ENCODE data around the gene LTBP1. TPM values are rescaled to one million over a fixed set of nuclear protein-coding genes. Genes with fewer than 3 reads are reported as not detected.
A peak's percentile ranks its signal among the peaks of the same experiment; 100 is the strongest.

The LTBP1 gene
- total RNA-seq, 3 donors from 2014 or later (not counting 1 experiment from before 2014, with no cell fraction given): 1.7 to 4.7 (median 3.5) TPM

- Histone ChIP-seq H3K4me1 (ENCODE audit: control insufficient read depth, insufficient read depth, low read length) (no peaks in the 10 kb centered on the region), H3K4me3 (ENCODE audit: low read length) (no peak overlapping the region), H3K36me3 (ENCODE audit: control insufficient read depth, insufficient read depth, low read length) (no peaks in the 10 kb centered on the region), H3K27ac (ENCODE audit: low read length) (peak overlapping the region; percentile 24), H3K27me3 (ENCODE audit: control insufficient read depth, insufficient read depth, low read length) (no peaks in the 10 kb centered on the region), H3K9me3 (ENCODE audit: control insufficient read depth, insufficient read depth, low read length) (no peaks in the 10 kb centered on the region)
- Mint-ChIP-seq H3K27me3 (ENCODE audit: low read depth in 2 of 2) (peaks cover 0 to 4% of the 10 kb centered on the region in 2 donors), H3K4me3 (no peak overlapping the region), H3K4me1 (peaks cover 5% of the 10 kb centered on the region in 2 donors), H3K9me3 (no peaks in the 10 kb centered on the region), H3K36me3 (no peaks in the 10 kb centered on the region), H3K27ac (peak overlapping the region in 1 of 2 donors; percentile 44)
- DNase-seq (peak in 1 of 2 donors; percentile 66), ATAC-seq (peak; percentile 63 to 86 (median 76))
- WGBS (ENCODE audit: insufficient coverage): 86% methylated on average over 12 of the region's 12 CpGs
- intact Hi-C loops (cut with micrococcal nuclease): no loop called here
- no peak for TF ChIP-seq CTCF (IDR thresholded peaks at IDR 0.05)
Measured at GRCh38 chr2:33275689-33276444, 329.1 kb downstream of the LTBP1 start.

GRCh38 chr2:33277002-33277426, 330.3 kb downstream of the LTBP1 start:
- no peak for TF ChIP-seq CTCF (IDR thresholded peaks at IDR 0.05)

GRCh38 chr2:33278245-33278943, 331.6 kb downstream of the LTBP1 start:
- no peak overlapping the region for H3K27ac ChIP-seq (ENCODE audit: low read length)
- no peak for TF ChIP-seq CTCF (IDR thresholded peaks at IDR 0.05)
- no peaks in the 10 kb centered on the region for H3K27me3 ChIP-seq (ENCODE audit: control insufficient read depth, insufficient read depth, low read length)
- Mint-ChIP-seq H3K36me3 (no peaks in the 10 kb centered on the region), H3K4me3 (no peak overlapping the region), H3K9me3 (no peaks in the 10 kb centered on the region), H3K4me1 (no peaks in the 10 kb centered on the region), H3K27me3 (ENCODE audit: low read depth in 2 of 2) (peaks cover 0 to 4% of the 10 kb centered on the region in 2 donors), H3K27ac (no peak overlapping the region)
- 91% methylated on average over 6 of the region's 9 CpGs for WGBS (ENCODE audit: insufficient coverage)
- no peak for ATAC-seq
- H3K4me1 ChIP-seq (ENCODE audit: control insufficient read depth, insufficient read depth, low read length): no peaks in the 10 kb centered on the region
- H3K4me3 ChIP-seq (ENCODE audit: low read length): no peak overlapping the region
- no peak for DNase-seq
- intact Hi-C loops (cut with micrococcal nuclease): no loop called here
- H3K9me3 ChIP-seq (ENCODE audit: control insufficient read depth, insufficient read depth, low read length): no peaks in the 10 kb centered on the region
- no peaks in the 10 kb centered on the region for H3K36me3 ChIP-seq (ENCODE audit: control insufficient read depth, insufficient read depth, low read length)

More at GRCh38 chr2:33277002-33277426, 330.3 kb downstream of the LTBP1 start:
- 90% methylated on average over 5 of the region's 5 CpGs for WGBS (ENCODE audit: insufficient coverage)
- H3K36me3 Mint-ChIP-seq: no peaks in the 10 kb centered on the region
- peaks cover 0 to 4% of the 10 kb centered on the region in 2 donors for H3K27me3 Mint-ChIP-seq (ENCODE audit: low read depth in 2 of 2)
- no peak overlapping the region for H3K4me3 Mint-ChIP-seq
- Histone ChIP-seq H3K4me3 (ENCODE audit: low read length) (no peak overlapping the region), H3K27me3 (ENCODE audit: control insufficient read depth, insufficient read depth, low read length) (no peaks in the 10 kb centered on the region), H3K27ac (ENCODE audit: low read length) (no peak overlapping the region), H3K36me3 (ENCODE audit: control insufficient read depth, insufficient read depth, low read length) (no peaks in the 10 kb centered on the region), H3K9me3 (ENCODE audit: control insufficient read depth, insufficient read depth, low read length) (no peaks in the 10 kb centered on the region), H3K4me1 (ENCODE audit: control insufficient read depth, insufficient read depth, low read length) (no peaks in the 10 kb centered on the region)
- ATAC-seq: no peak
- H3K9me3 Mint-ChIP-seq: no peaks in the 10 kb centered on the region
- peaks cover 3% of the 10 kb centered on the region in 2 donors for H3K4me1 Mint-ChIP-seq
- DNase-seq: no peak
- intact Hi-C loops (cut with micrococcal nuclease): no loop called here
- no peak overlapping the region for H3K27ac Mint-ChIP-seq

Measured in natural killer cell (primary cell).